OCI-LY3 (cell line): Measurements from ENCODE around the gene CHID1.

Experiments used
- H2AFZ ChIP-seq: fragments of 200-600, 300-600 bp; shearing (Covaris generic); 2 replicates; pipeline ENCODE4 v1.6.0; 2014; ENCODE audit warnings: antibody characterized with exemption, low read depth, low read length
- H3K27ac ChIP-seq: fragments of 200-600, 300-600 bp; sonication (generic); 2 replicates; pipeline ENCODE4 v1.5.1; 2014; ENCODE audit warnings: mild to moderate bottlenecking, low read length, moderate library complexity, mixed read lengths
- H3K27me3 ChIP-seq: fragments of 200-600, 300-600 bp; sonication (generic); 2 replicates; pipeline ENCODE4 v1.6.1; 2014; ENCODE audit warnings: low read depth, low read length, mixed read lengths
- H3K36me3 ChIP-seq: fragments of 200-600, 300-600 bp; sonication (generic); replicated peaks from 2 replicates; pipeline ENCODE3; 2014; ENCODE audit warnings: low read depth, low read length, mixed read lengths
- H3K4me1 ChIP-seq: fragments of 300-600, 200-600 bp; sonication (generic); 2 replicates; pipeline ENCODE4 v1.6.1; 2014; ENCODE audit warnings: low read length, mixed read lengths
- H3K4me2 ChIP-seq: fragments of 200-600, 300-600 bp; sonication (generic); 2 replicates; pipeline ENCODE4 v1.6.1; 2014; ENCODE audit warnings: low read length, mixed read lengths
- H3K4me3 ChIP-seq: fragments of 300-600, 200-600 bp; sonication (generic); 2 replicates; pipeline ENCODE4 v1.5.1; 2014; ENCODE audit warnings: antibody characterized with exemption, mild to moderate bottlenecking, low read length, moderate library complexity
- H3K79me2 ChIP-seq: fragments of 300-600, 200-600 bp; shearing (Covaris generic); 2 replicates; pipeline ENCODE4 v1.6.1; 2014; ENCODE audit warnings: mild to moderate bottlenecking, low read length, mixed read lengths
- H3K9ac ChIP-seq: fragments of 300-600, 200-600 bp; shearing (Covaris generic); 2 replicates; pipeline ENCODE4 v1.6.0; 2014; ENCODE audit warnings: mild to moderate bottlenecking, low read length, moderate library complexity
- H3K9me3 ChIP-seq: fragments of 200-600, 300-600 bp; shearing (Covaris generic); 2 replicates; pipeline ENCODE4 v1.6.1; 2014; ENCODE audit warnings: low read length, mixed read lengths; ENCODE audit not compliant: insufficient read depth
- H4K20me1 ChIP-seq: fragments of 200-600, 300-600 bp; sonication (generic); 2 replicates; pipeline ENCODE4 v1.6.1; 2016; ENCODE audit warnings: low read length, mixed read lengths; ENCODE audit not compliant: insufficient read depth
- CTCF ChIP-seq: fragments of 200-600, 300-600 bp; sonication (generic); IDR thresholded peaks from 2 replicates; pipeline ENCODE4 v1.5.1; 2014; ENCODE audit warnings: antibody characterized with exemption, low read length, low read depth
- EZH2phosphoT487 ChIP-seq: fragments of 200-600 bp; shearing (Covaris generic); IDR thresholded peaks from 2 replicates; pipeline ENCODE4 v1.6.1; 2018; ENCODE audit warnings: antibody characterized with exemption, mixed run types, low read depth

The CHID1 gene

GRCh38 chr11:872799-873198, 37.8 kb downstream of the CHID1 start:
- Histone ChIP-seq H2AFZ (no peak overlapping the region), H3K36me3 (no peaks in the 10 kb centered on the region), H3K79me2 (no peaks in the 10 kb centered on the region), H3K27me3 (no peaks in the 10 kb centered on the region), H3K4me3 (no peak overlapping the region), H3K9ac (no peak overlapping the region), H3K4me1 (no peaks in the 10 kb centered on the region), H3K4me2 (no peak overlapping the region), H4K20me1 (peaks cover 3% of the 10 kb centered on the region; the same call in 1 of the 2 replicates), H3K9me3 (no peaks in the 10 kb centered on the region), H3K27ac (no peak overlapping the region)
- TF ChIP-seq EZH2phosphoT487 (no peak), CTCF (no peak)

- H3K36me3 ChIP-seq, result no peaks in the 10 kb centered on the region
- H3K79me2 ChIP-seq, result no peaks in the 10 kb centered on the region
- no peak overlapping the region for H3K9ac ChIP-seq
- no peaks in the 10 kb centered on the region for H3K27me3 ChIP-seq
- no peak overlapping the region for H3K27ac ChIP-seq
- H3K9me3 ChIP-seq, result no peaks in the 10 kb centered on the region
- H3K4me3 ChIP-seq, result no peak overlapping the region
- peaks cover 3% of the 10 kb centered on the region; the same call in 1 of the 2 replicates for H4K20me1 ChIP-seq
- H3K4me2 ChIP-seq, result no peak overlapping the region
- TF ChIP-seq EZH2phosphoT487 (no peak), CTCF (no peak)
- H2AFZ ChIP-seq, result no peak overlapping the region
- H3K4me1 ChIP-seq, result no peaks in the 10 kb centered on the region
These were observed 39.1 kb downstream of the CHID1 start for GRCh38 chr11:871472-871871.

GRCh38 chr11:870418-870817, 40.2 kb downstream of the CHID1 start:
- Histone ChIP-seq H3K9ac (no peak overlapping the region), H3K4me1 (no peaks in the 10 kb centered on the region), H3K79me2 (no peaks in the 10 kb centered on the region), H3K27ac (no peak overlapping the region), H3K4me2 (no peak overlapping the region), H4K20me1 (peaks cover 3% of the 10 kb centered on the region; the same call in 1 of the 2 replicates), H3K36me3 (no peaks in the 10 kb centered on the region), H3K4me3 (no peak overlapping the region), H3K9me3 (no peaks in the 10 kb centered on the region), H2AFZ (no peak overlapping the region), H3K27me3 (no peaks in the 10 kb centered on the region)
- TF ChIP-seq EZH2phosphoT487, result no peak
- no peak for TF ChIP-seq CTCF

- no peak overlapping the region for H2AFZ ChIP-seq
- no peak overlapping the region for H3K4me3 ChIP-seq
- peaks cover 3% of the 10 kb centered on the region; the same call in 1 of the 2 replicates for H4K20me1 ChIP-seq
- H3K4me1 ChIP-seq, result no peaks in the 10 kb centered on the region
- no peak overlapping the region for H3K9ac ChIP-seq
- no peak overlapping the region for H3K4me2 ChIP-seq
- H3K79me2 ChIP-seq, result no peaks in the 10 kb centered on the region
- H3K27ac ChIP-seq, result no peak overlapping the region
- no peak for TF ChIP-seq CTCF
- TF ChIP-seq EZH2phosphoT487, result no peak
- no peaks in the 10 kb centered on the region for H3K36me3 ChIP-seq
- H3K27me3 ChIP-seq, result no peaks in the 10 kb centered on the region
- H3K9me3 ChIP-seq, result no peaks in the 10 kb centered on the region
These were observed 40.5 kb downstream of the CHID1 start for GRCh38 chr11:870127-870413.
